Parathyroid adenoma (tissue), 2 donors: Measurements from ENCODE around the gene CRIM1.

Experiments used
- H2AFZ ChIP-seq: fragments of 300-600 bp; sonication (generic); one replicate; pipeline ENCODE4 v1.7.0; 2017; ENCODE audit warnings: antibody characterized with exemption, mild to moderate bottlenecking
- H3K27ac ChIP-seq: fragments of 300-600 bp; sonication (generic); one replicate; pipeline ENCODE4 v1.7.0; 2017
- H3K27me3 ChIP-seq: fragments of 300-600 bp; sonication (generic); one replicate; pipeline ENCODE4 v1.7.0; 2017; ENCODE audit warnings: low read length; ENCODE audit not compliant: control insufficient read depth, insufficient read depth
- H3K36me3 ChIP-seq: fragments of 300-600 bp; sonication (generic); one replicate; pipeline ENCODE4 v1.7.0; 2017; ENCODE audit warnings: low read length; ENCODE audit not compliant: control insufficient read depth, insufficient read depth
- H3K4me1 ChIP-seq: fragments of 300-600 bp; sonication (generic); one replicate; pipeline ENCODE4 v1.7.0; 2017; ENCODE audit warnings: control low read depth
- H3K4me2 ChIP-seq: fragments of 300-600 bp; sonication (generic); one replicate; pipeline ENCODE4 v1.7.0; 2017; ENCODE audit warnings: low read length
- H3K4me3 ChIP-seq: fragments of 300-600 bp; sonication (generic); one replicate; pipeline ENCODE4 v1.7.0; 2017; ENCODE audit warnings: low read depth, low read length
- H3K79me2 ChIP-seq: fragments of 300-600 bp; sonication (generic); one replicate; pipeline ENCODE4 v1.7.0; 2017; ENCODE audit warnings: control low read depth
- H3K9ac ChIP-seq: fragments of 300-600 bp; sonication (generic); one replicate; pipeline ENCODE4 v1.7.0; 2017; ENCODE audit warnings: mild to moderate bottlenecking
- H3K9me3 ChIP-seq: fragments of 300-600 bp; sonication (generic); one replicate; pipeline ENCODE4 v1.7.0; 2017; ENCODE audit warnings: low read length; ENCODE audit not compliant: control insufficient read depth
- TF ChIP-seq, protein P1 (sequence below): fragments of 300-600 bp; sonication (generic); IDR thresholded peaks from one replicate; pipeline ENCODE4 v1.7.0; 2017; ENCODE audit warnings: antibody characterized with exemption, mild to moderate bottlenecking
- donor health status: primary hyperparathyroidism.

CRIM1 gene

GRCh38 chr2:36597532-36598377, 242.2 kb downstream of the CRIM1 start, which contains the start of gene FEZ2:
Gene FEZ2 (minus strand): TSS chr2:36598168. CDS start chr2:36598142, 26 bp downstream.
- TF ChIP-seq, protein P1, sequence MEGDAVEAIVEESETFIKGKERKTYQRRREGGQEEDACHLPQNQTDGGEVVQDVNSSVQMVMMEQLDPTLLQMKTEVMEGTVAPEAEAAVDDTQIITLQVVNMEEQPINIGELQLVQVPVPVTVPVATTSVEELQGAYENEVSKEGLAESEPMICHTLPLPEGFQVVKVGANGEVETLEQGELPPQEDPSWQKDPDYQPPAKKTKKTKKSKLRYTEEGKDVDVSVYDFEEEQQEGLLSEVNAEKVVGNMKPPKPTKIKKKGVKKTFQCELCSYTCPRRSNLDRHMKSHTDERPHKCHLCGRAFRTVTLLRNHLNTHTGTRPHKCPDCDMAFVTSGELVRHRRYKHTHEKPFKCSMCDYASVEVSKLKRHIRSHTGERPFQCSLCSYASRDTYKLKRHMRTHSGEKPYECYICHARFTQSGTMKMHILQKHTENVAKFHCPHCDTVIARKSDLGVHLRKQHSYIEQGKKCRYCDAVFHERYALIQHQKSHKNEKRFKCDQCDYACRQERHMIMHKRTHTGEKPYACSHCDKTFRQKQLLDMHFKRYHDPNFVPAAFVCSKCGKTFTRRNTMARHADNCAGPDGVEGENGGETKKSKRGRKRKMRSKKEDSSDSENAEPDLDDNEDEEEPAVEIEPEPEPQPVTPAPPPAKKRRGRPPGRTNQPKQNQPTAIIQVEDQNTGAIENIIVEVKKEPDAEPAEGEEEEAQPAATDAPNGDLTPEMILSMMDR = no peak
- Histone ChIP-seq H3K27ac (peak within 1 kb of the TSS; percentile 74), H3K27me3 (no peaks in the 10 kb centered on the region), H3K4me1 (peaks cover 12% of the 10 kb centered on the region), H2AFZ (peak within 1 kb of the TSS; percentile 95), H3K4me3 (peak within 1 kb of the TSS; percentile 72), H3K9ac (peak within 1 kb of the TSS; percentile 11), H3K9me3 (no peaks in the 10 kb centered on the region), H3K79me2 (peaks cover 15% of the 10 kb centered on the region), H3K4me2 (peak within 1 kb of the TSS; percentile 77), H3K36me3 (no peaks in the 10 kb centered on the region)
